NCI-H1694 treated with DMSO at 0.1 percent for 48 hours (cell line): ENCODE results near the gene UGT1A8.
"Not testable (repeated sequence)": the region's sequence is repeated elsewhere in the genome, so short reads cannot be mapped to it uniquely, and the experiment has no call there.

Source experiments
- DNase-seq: peaks from one replicate; lab custom pipeline; 2025; lab: John Stamatoyannopoulos, UW

The UGT1A8 gene

DNA sequence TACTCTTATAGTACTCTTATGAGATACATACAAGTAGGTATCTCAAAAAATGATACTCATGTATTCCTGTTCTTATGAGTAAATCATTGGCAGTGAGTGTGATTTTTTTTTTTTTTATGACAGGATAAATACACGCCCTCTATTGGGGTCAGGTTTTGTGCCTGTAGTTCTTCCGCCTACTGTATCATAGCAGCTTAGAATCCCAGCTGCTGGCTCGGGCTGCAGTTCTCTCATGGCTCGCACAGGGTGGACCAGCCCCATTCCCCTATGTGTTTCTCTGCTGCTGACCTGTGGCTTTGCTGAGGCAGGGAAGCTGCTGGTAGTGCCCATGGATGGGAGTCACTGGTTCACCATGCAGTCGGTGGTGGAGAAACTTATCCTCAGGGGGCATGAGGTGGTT is at the start of gene UGT1A8:
TSS of gene UGT1A8 (plus strand) at position 158 of the 400 bp plus-strand sequence. CDS start at position 233, 75 bp downstream.
- DNase-seq, result not testable (repeated sequence)

GRCh38 chr2:233571001-233571400 is 46.4 kb upstream of the UGT1A8 start:
- DNase-seq, result no peak

- no peak for DNase-seq
Measured at GRCh38 chr2:233571462-233571861, 46.0 kb upstream of the UGT1A8 start.

GRCh38 chr2:233572468-233572867 is 45.0 kb upstream of the UGT1A8 start:
- no peak for DNase-seq

- DNase-seq, result not testable (repeated sequence)
Measured at GRCh38 chr2:233577341-233577740, 40.1 kb upstream of the UGT1A8 start.

DNA sequence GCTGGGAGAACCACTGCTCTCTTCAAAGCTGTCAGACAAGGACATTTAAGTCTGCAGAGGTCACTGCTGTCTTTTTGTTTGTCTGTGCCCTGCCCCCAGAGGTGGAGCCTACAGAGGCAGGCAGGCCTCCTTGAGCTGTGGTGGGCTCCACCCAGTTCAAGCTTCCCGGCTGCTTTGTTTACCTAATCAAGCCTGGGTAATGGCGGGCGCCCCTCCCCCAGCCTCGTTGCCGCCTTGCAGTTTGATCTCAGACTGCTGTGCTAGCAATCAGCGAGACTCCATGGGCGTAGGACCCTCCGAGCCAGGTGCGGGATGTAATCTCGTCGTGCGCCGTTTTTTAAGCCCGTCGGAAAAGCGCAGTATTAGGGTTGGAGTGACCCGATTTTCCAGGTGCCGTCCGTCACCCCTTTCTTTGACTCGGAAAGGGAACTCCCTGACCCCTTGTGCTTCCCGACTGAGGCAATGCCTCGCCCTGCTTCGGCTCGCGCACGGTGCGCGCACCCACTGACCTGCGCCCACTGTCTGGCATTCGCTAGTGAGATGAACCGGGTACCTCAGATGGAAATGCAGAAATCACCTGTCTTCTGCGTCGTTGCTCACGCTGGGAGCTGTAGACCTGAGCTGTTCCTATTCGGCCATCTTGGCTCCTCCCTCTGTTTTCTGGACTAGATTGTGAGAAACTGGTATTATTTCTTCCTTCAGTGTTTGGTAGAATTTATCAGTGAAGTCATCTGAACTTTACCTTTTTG is 34.0 kb upstream of the UGT1A8 start:
- not testable (repeated sequence) for DNase-seq

DNA sequence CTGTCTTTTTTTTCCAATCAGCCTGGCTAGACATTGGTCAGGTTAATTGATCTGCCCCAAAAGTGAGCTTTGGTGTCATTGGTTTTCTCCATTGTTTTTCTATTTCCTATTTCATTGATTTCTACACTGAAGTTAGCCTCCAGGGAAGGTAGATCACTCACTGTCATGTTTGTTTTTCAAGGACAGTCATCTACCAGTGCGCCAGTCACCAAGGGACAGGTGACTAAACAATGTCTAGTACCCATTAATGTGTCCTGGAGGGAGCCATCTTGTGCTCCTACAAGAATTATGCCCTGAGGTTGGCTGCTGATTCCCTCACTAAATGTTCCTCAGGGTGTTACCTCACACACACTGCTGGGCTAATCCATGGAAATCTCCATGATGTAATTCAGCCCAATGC is 33.2 kb upstream of the UGT1A8 start:
- no peak for DNase-seq

DNA sequence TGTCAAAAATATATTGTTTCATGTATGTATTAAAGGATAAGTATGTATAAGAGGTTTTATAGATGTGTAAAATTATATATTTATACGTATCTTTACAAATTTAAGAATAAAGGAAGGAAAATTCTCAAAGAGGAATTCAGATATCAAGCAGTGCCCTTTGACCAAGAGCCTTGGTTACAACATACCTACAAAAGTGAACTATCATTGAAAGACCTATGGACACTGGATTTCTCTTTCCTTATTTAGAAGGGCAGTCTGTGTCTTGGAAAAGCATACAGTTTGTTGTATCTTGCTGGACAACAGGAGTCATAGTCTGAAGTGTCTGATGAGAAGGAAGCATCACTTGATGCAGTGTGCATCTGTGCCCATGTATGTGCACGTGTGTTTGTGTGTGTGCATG is 29.0 kb upstream of the UGT1A8 start:
- DNase-seq, result no peak

DNA sequence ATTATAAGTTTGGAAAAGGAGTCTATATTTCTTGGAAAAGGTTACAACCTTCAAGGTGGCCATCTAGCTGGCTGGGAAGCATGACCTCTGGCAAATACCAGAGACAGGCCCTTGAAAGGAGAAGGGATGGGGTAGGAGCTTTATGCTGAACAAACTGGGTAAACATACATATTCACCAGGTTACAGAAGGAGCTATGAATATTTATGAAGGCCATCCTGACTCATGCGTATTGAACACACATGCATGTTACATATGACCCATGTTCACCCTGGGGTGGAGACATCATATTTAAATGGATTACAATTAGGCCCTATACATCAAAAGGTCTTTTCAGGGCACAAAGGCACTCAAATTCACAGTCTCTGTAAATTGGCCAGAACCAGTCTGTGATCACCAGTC is 24.7 kb upstream of the UGT1A8 start:
- DNase-seq, result not testable (repeated sequence)

GRCh38 chr2:233593201-233593600 is 24.2 kb upstream of the UGT1A8 start:
- DNase-seq, result no peak

- DNase-seq, result no peak
Measured at GRCh38 chr2:233597522-233597921, 19.9 kb upstream of the UGT1A8 start.

- DNase-seq, result no peak
Measured at GRCh38 chr2:233598952-233599351, 18.5 kb upstream of the UGT1A8 start.

GRCh38 chr2:233600386-233600785 is 17.0 kb upstream of the UGT1A8 start:
- no peak for DNase-seq

GRCh38 chr2:233602076-233602475 is 15.4 kb upstream of the UGT1A8 start:
- no peak for DNase-seq

- DNase-seq, result no peak
Measured at GRCh38 chr2:233603520-233603919, 13.9 kb upstream of the UGT1A8 start.

DNA sequence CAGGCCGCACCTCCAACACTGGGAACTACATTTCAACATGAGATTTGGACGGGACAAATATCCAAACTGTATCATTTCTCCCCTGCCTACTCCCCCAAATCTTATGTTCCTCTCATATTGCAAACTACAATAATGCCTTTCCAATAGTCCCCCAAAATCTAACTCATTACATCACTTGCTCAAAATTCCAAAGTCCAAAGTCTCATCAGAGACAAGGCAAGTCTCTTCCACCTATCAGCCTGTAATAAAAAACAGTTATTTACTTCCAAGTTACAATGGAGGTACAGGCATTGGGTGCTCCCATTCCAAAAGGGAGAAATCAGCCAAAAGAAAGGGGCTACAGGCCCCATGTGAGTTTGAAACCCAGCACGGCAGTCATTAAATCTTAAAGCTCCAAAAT is 12.6 kb upstream of the UGT1A8 start:
- DNase-seq, result no peak

- no peak for DNase-seq
Measured at GRCh38 chr2:233605680-233606079, 11.8 kb upstream of the UGT1A8 start.

DNA sequence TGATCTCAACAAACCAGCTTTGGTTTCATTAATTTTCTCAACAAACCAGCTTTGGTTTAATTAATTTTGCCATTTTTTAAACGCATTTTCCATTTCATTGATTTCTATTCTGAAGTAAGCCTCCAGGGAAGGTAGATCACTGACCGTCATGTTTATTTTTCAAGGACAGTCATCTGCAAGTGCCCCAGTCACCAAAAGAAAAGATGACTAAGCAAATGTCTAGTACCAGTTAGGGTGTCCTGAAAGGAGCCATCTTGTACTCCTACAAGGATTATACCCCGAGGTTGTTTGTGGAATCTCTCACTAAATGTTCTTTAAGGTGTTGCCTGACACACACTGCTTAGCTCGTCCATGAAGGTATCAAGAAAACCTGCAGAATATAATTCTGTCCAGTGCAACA is 6.1 kb upstream of the UGT1A8 start:
- DNase-seq, result no peak

GRCh38 chr2:233620204-233620603 is 2.8 kb downstream of the UGT1A8 start:
- DNase-seq, result no peak

DNA sequence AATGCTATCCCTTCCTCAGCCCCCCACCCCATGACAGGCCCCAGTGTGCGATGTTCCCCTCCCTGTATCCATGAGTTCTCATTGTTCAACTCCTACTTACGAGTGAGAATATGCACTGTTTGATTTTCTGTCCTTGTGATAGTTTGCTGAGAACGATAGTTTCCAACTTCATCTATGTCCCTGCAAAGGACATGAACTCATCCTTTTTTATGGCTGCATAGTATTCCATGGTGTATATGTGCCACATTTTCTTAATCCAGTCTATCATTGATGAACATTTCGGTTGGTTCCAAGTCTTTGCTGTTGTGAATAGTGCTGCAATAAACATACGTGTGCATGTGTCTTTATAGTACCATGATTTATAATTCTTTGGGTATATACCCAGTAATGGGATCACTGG is 4.4 kb downstream of the UGT1A8 start:
- DNase-seq, result not testable (repeated sequence)

- no peak for DNase-seq
Measured at GRCh38 chr2:233627331-233628025, 10.0 kb downstream of the UGT1A8 start.

GRCh38 chr2:233636306-233636705 is 18.9 kb downstream of the UGT1A8 start, which contains the start of gene UGT1A10:
UGT1A10 (plus strand) TSS chr2:233636448; CDS start chr2:233636523, 75 bp downstream.
- DNase-seq, result not testable (repeated sequence)

GRCh38 chr2:233638836-233639235 is 21.4 kb downstream of the UGT1A8 start:
- no peak for DNase-seq
